Hematopoietic multipotent progenitor cell treated with erythropoietin and hydrocortisone succinate and interleukin-3 and kit ligand, for 6 days (in vitro differentiated cells): ENCODE data around the gene IPMK.

Experiments used
- DNase-seq: peaks from one replicate; pipeline ENCODE4 v3.0.0-alpha.2; 2015

The IPMK gene

GRCh38 chr10:58152673-58153263, 114.9 kb downstream of the IPMK start:
- DNase-seq = peak; percentile 68

- no peak for DNase-seq
These were observed 117.4 kb downstream of the IPMK start for GRCh38 chr10:58150290-58150689.

GRCh38 chr10:58143944-58144343, 123.8 kb downstream of the IPMK start:
- no peak for DNase-seq
